Endothelial cell of umbilical vein (primary cell): Measurements from ENCODE around the gene SVIP. TPM values are rescaled to one million over a fixed set of nuclear protein-coding genes. Genes with fewer than 3 reads are reported as not detected.

ENCODE experiments used
- BruUV-seq: library from RNA; stranded (reverse); fragments of 400-500 nt; replicated peaks from 2 replicates; lab custom pipeline; 2021; lab: Mats Ljungman, UMichigan
- CTCF ChIA-PET: fragments of 300-600, 350-600 bp; sonication (Branson Sonifier 250); formaldehyde crosslinking; loops from one replicate; lab custom pipeline; 2021; ENCODE audit warnings: antibody characterized with exemption, inconsistent platforms; lab: Charles Lee
- POLR2A ChIA-PET: fragments of 300-600, 350-600 bp; sonication (Branson Sonifier 250); formaldehyde crosslinking; loops from one replicate; lab custom pipeline; 2021; ENCODE audit warnings: antibody characterized with exemption, inconsistent platforms; lab: Charles Lee
- DNase-seq: peaks from one replicate; pipeline ENCODE4 v3.0.0-alpha.2; 2011; ENCODE audit warnings: low read depth, low spot score
- FAIRE-seq: peaks from 2 replicates; lab custom pipeline; 2011; peaks lifted over from hg19 to GRCh38; lab: Jason Lieb, UNC
- H2AFZ ChIP-seq: 2 replicates; pipeline ENCODE4 v1.6.0; 2012; ENCODE audit warnings: low read depth, low read length, control low read depth, inconsistent platforms
- H3K27ac ChIP-seq: 2 replicates; pipeline ENCODE4 v1.5.1; 2011; ENCODE audit warnings: low read depth, mild to moderate bottlenecking, control low read depth, low read length, moderate library complexity; ENCODE audit not compliant: insufficient read depth
- H3K27me3 ChIP-seq, 2 experiments: 2 replicates each; pipeline versions ENCODE4 v1.6.0 to v1.6.1; 2011; ENCODE audit warnings: low read length in 2 of 2, mixed read lengths in 1 of 2; ENCODE audit not compliant: control insufficient read depth in 2 of 2, insufficient read depth in 2 of 2
- H3K36me3 ChIP-seq, 2 experiments: 2 replicates in 1 of 2; 3 replicates in 1 of 2; pipeline ENCODE4 v1.5.1; 2011; ENCODE audit warnings: low read length in 2 of 2, mild to moderate bottlenecking in 1 of 2, moderate library complexity in 1 of 2; ENCODE audit not compliant: control insufficient read depth in 2 of 2, insufficient read depth in 2 of 2; ENCODE audit errors: extremely low read depth in 1 of 2
- H3K4me1 ChIP-seq: 3 replicates; pipeline ENCODE4 v1.5.1; 2011; ENCODE audit warnings: mild to moderate bottlenecking, low read length; ENCODE audit not compliant: control insufficient read depth, insufficient read depth; ENCODE audit errors: extremely low read depth
- H3K4me2 ChIP-seq: 2 replicates; pipeline ENCODE4 v1.6.1; 2011; ENCODE audit warnings: low read length, control low read depth, mixed read lengths; ENCODE audit not compliant: insufficient read depth
- H3K4me3 ChIP-seq, 3 experiments: fragments of 200-600 bp in 1 of 3; sonication (generic), shearing (Covaris generic) in 1 of 3; replicated peaks in 1 of 3; 2 replicates each; pipeline ENCODE4 v1.5.1; 2011 to 2016; ENCODE audit warnings: control low read depth in 3 of 3, low read length in 3 of 3, mild to moderate bottlenecking in 2 of 3, inconsistent platforms in 1 of 3, low read depth in 1 of 3, moderate library complexity in 1 of 3; ENCODE audit not compliant: insufficient read depth in 1 of 3
- H3K79me2 ChIP-seq: 2 replicates; pipeline ENCODE4 v1.6.0; 2012; ENCODE audit warnings: low read length, inconsistent platforms; ENCODE audit not compliant: control insufficient read depth, insufficient read depth
- H3K9ac ChIP-seq: replicated peaks from 2 replicates; pipeline ENCODE3; 2011; ENCODE audit warnings: low read length, control low read depth; ENCODE audit not compliant: insufficient read depth; ENCODE audit errors: extremely low read depth
- H3K9me1 ChIP-seq: replicated peaks from 3 replicates; pipeline ENCODE4 v1.6.0; 2011; ENCODE audit warnings: mild to moderate bottlenecking, low read length; ENCODE audit not compliant: control insufficient read depth, insufficient read depth; ENCODE audit errors: extremely low read depth
- H3K9me3 ChIP-seq: replicated peaks from 2 replicates; pipeline ENCODE4 v1.5.1; 2012; ENCODE audit warnings: low read length, inconsistent platforms; ENCODE audit not compliant: control insufficient read depth, insufficient read depth
- H4K20me1 ChIP-seq: replicated peaks from 2 replicates; pipeline ENCODE3; 2011; ENCODE audit warnings: mild to moderate bottlenecking, low read length; ENCODE audit not compliant: control insufficient read depth, insufficient read depth; ENCODE audit errors: extremely low read depth
- EZH2 ChIP-seq: IDR thresholded peaks from 2 replicates; pipeline ENCODE4 v1.6.1; 2012; ENCODE audit warnings: borderline replicate concordance, low read depth, mild to moderate bottlenecking, moderate library complexity, low read length, inconsistent platforms; ENCODE audit not compliant: severe bottlenecking
- FOS ChIP-seq: IDR thresholded peaks from 2 replicates; pipeline ENCODE4 v1.6.1; 2011; ENCODE audit warnings: mild to moderate bottlenecking, low read length, moderate library complexity, borderline replicate concordance; ENCODE audit not compliant: insufficient read depth
- GATA2 ChIP-seq: IDR thresholded peaks from 2 replicates; pipeline ENCODE4 v1.7.0; 2011; ENCODE audit warnings: low read depth, mild to moderate bottlenecking, moderate library complexity, mixed read lengths, low read length; ENCODE audit not compliant: insufficient read length, insufficient read depth
- JUN ChIP-seq: IDR thresholded peaks from 2 replicates; pipeline ENCODE4 v1.6.1; 2011; ENCODE audit warnings: borderline replicate concordance, low read depth; ENCODE audit not compliant: insufficient read length, insufficient read depth
- MYC ChIP-seq: IDR thresholded peaks from one replicate; pipeline ENCODE4 v1.6.1; 2011; ENCODE audit warnings: mild to moderate bottlenecking, low read depth, low read length
- POLR2A ChIP-seq: IDR thresholded peaks from 2 replicates; pipeline ENCODE4 v1.6.1; 2012; ENCODE audit warnings: low read depth, mild to moderate bottlenecking, control low read depth, low read length
- POLR2AphosphoS5 ChIP-seq: IDR thresholded peaks from 2 replicates; pipeline ENCODE4 v1.6.1; 2012; ENCODE audit warnings: low read depth, mild to moderate bottlenecking, control low read depth, low read length, moderate library complexity; ENCODE audit not compliant: insufficient read depth
- dilution Hi-C: fragments of 300-500 bp; cut with MboI; formaldehyde crosslinking; loops from one replicate; pipeline ENCODE4 v1.15.0; 2019; ENCODE audit warnings: low sequenced_read_pairs; ENCODE audit not compliant: extremely low pct_ligation_motif_present
- intact Hi-C: fragments of 100-400 bp; cut with micrococcal nuclease; formaldehyde crosslinking; loops from one replicate; pipeline ENCODE4 v1.10.0; 2022
- polyA plus RNA-seq, 4 experiments: library from polyadenylated mRNA; depleted of rRNA in 3 of 4; stranded (reverse) in 3 of 4; unstranded in 1 of 4; fragments of >200 nt; gene quantifications; 2 replicates each; pipeline versions ENCODE4 v1.2.1 to v1.2.3, GENCODE V29; 2011 to 2012; ENCODE audit warnings: missing spikeins in 1 of 4
- total RNA-seq: library from RNA; stranded (reverse); gene quantifications from 2 replicates; pipeline ENCODE4 v1.2.3, GENCODE V29; 2021
- TF ChIP-seq, protein P1 (sequence below): IDR thresholded peaks from 2 replicates; pipeline ENCODE4 v1.6.1; 2011; ENCODE audit not compliant: insufficient read depth, insufficient read length
- TF ChIP-seq, protein P2 (sequence below), 2 donors: IDR thresholded peaks; 1 replicate in 1 of 2; 2 replicates in 1 of 2; pipeline ENCODE4 v1.5.1; 2011; ENCODE audit warnings: low read length in 2 of 2, mild to moderate bottlenecking in 2 of 2, moderate library complexity in 2 of 2, control low read depth in 1 of 2, inconsistent platforms in 1 of 2, low read depth in 1 of 2; ENCODE audit not compliant: insufficient read depth in 1 of 2; ENCODE audit errors: extremely low read depth in 1 of 2

Gene SVIP
- total and polyA plus RNA-seq, 2 donors (not counting 3 experiments of a cell fraction or from before 2014, with no cell fraction given), result 4.6 to 69.5 TPM

DNA sequence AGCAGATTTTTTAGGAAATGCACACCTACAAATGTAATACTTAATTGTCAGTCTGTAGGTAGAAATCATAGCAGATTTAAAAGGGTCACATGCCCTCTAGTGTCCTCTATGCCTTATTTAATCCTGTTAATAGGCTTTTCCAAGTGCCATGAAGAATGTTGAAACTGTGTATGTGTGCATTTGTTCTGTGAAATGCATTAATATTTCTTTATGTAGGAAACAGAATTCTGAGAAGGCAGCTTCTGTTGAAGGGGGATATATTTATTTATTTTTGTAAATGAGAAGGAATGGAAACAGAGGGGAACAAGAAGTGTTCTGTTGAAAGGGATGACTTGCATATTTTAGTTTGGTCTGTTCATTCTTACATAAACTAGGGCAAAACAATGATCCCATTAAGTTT lies 51.0 kb downstream of the SVIP start:
- BruUV-seq, result no TSS peak
- FAIRE-seq, result no peak

More for the DNA sequence above, 51.0 kb downstream of the SVIP start:
- Histone ChIP-seq H3K27ac (no peak overlapping the region), H3K9ac (no peak overlapping the region), H3K27me3 (peaks cover 0 to 6% of the 10 kb centered on the region in 2 experiments), H3K79me2 (no peaks in the 10 kb centered on the region), H4K20me1 (no peaks in the 10 kb centered on the region), H3K9me1 (no peaks in the 10 kb centered on the region), H3K36me3 (no peaks in the 10 kb centered on the region), H3K4me3 (no peak overlapping the region), H3K4me2 (no peak overlapping the region), H2AFZ (no peak overlapping the region), H3K9me3 (no peaks in the 10 kb centered on the region), H3K4me1 (no peaks in the 10 kb centered on the region)
- dilution Hi-C loops, result no loop called here
- POLR2A ChIA-PET, result no interaction called here
- TF ChIP-seq FOS, result no peak
- no peak for TF ChIP-seq POLR2AphosphoS5
- TF ChIP-seq JUN, result no peak
- TF ChIP-seq MYC, result no peak
- TF ChIP-seq, protein P1, sequence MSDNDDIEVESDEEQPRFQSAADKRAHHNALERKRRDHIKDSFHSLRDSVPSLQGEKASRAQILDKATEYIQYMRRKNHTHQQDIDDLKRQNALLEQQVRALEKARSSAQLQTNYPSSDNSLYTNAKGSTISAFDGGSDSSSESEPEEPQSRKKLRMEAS, result no peak
- TF ChIP-seq EZH2, result no peak
- TF ChIP-seq GATA2, result no peak
- TF ChIP-seq, protein P2, sequence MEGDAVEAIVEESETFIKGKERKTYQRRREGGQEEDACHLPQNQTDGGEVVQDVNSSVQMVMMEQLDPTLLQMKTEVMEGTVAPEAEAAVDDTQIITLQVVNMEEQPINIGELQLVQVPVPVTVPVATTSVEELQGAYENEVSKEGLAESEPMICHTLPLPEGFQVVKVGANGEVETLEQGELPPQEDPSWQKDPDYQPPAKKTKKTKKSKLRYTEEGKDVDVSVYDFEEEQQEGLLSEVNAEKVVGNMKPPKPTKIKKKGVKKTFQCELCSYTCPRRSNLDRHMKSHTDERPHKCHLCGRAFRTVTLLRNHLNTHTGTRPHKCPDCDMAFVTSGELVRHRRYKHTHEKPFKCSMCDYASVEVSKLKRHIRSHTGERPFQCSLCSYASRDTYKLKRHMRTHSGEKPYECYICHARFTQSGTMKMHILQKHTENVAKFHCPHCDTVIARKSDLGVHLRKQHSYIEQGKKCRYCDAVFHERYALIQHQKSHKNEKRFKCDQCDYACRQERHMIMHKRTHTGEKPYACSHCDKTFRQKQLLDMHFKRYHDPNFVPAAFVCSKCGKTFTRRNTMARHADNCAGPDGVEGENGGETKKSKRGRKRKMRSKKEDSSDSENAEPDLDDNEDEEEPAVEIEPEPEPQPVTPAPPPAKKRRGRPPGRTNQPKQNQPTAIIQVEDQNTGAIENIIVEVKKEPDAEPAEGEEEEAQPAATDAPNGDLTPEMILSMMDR (IDR thresholded peaks at IDR 0.05; ENCODE audit: extremely low read depth in 1 of 2, insufficient read depth in 1 of 2, low read depth in 1 of 2, low read length in 2 of 2), result no peak
- no peak for TF ChIP-seq POLR2A
- intact Hi-C loops, result no loop called here
- DNase-seq, result no peak
- CTCF ChIA-PET, result interaction anchor here (2.1 kb wide), 1 partner anchor 9 kb away, joined by 9 read pairs; no protein-coding TSS in a partner anchor
